ENCODE results near the gene PFDN4.

The PFDN4 gene, protein sequence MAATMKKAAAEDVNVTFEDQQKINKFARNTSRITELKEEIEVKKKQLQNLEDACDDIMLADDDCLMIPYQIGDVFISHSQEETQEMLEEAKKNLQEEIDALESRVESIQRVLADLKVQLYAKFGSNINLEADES

DNA sequence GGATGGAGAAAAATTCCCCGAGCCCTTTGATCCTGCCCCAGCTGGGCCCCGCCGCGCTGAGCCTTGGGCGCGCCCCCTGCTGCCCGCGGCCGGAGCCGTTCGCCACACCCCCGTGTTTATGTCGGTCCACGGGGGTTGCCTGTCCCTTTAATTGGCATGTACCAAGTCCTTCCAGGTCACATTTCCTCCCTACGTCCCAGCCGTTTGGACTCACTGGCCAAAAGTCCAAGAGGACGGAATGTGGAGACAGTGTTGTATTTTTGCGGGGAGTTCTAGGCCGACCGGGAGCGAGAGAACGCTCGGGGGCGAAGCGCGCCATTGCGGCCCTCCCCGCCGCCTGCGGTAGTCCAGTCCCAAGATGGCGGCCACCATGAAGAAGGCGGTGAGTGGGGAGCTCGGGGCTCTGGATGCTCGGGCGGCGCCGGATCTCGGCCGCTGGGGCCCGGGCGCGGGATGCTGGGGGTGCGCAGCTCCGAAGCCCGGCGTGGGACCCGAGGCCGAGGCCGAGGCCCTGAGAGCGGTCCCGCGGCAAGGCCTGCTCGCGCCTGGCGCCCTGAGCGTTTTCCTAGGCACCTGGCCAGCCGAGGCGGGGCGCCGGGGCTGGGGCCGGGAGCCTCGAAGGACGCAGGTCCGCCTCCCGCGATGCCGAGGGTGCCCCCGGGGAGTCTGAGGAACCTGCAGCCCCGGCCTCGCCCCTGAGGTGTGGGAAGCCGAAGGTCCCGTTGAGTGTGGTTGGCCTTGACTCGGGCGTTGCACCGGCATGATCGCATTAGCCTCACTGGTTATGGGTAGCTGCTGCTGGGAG is at the start of gene PFDN4:
TSS of gene PFDN4 (plus strand) at position 345 of the 805 bp plus-strand sequence. CDS start at position 359, 14 bp downstream.
- DNase-seq: peak; percentile 66

DNA sequence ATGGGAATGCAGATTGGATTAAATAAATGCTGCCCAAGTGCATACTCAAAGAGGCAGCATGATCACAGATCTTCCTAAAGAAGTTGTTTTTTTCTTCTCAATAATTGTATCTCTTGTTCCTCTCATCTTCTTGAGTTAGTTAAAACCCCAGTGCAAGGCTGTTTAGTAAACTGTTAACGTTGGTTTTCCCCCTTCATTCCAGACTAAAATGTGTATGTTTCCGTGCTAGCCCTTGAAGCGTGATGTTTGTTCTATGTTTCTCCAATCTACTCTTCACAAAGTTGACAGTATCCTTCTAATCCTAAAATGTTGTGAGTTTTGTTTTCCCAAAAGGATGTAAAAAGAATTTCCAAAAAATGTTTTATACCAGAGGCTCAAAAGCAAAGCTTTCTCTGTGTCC is 49.7 kb upstream of the PFDN4 start:
- no peak for DNase-seq

DNA sequence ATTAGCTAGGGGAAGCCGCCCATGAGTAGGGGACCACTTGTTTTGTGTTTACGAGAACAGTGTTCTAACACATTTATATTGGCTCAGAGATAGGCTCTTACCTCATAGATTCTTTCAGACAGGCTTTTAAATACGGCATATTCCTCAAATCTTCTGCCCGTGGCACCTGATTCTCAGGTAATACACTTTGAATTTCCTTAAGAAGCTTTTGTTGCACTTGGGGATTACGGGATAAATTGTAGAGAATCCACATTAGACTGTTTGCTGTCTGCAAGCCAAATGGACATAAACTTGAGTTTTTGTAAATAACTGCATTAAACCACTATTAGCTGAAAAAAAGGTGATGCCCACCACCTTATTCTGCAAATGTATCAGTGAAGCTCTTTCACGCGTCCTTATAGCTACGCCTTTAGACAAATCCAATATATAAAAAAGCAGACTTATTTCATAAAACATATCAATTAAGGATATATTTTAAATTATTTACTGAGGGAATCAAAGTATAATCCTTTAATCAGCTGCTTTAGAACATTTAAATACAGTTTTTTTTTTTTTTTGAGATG is 49.0 kb upstream of the PFDN4 start:
- DNase-seq: no peak

DNA sequence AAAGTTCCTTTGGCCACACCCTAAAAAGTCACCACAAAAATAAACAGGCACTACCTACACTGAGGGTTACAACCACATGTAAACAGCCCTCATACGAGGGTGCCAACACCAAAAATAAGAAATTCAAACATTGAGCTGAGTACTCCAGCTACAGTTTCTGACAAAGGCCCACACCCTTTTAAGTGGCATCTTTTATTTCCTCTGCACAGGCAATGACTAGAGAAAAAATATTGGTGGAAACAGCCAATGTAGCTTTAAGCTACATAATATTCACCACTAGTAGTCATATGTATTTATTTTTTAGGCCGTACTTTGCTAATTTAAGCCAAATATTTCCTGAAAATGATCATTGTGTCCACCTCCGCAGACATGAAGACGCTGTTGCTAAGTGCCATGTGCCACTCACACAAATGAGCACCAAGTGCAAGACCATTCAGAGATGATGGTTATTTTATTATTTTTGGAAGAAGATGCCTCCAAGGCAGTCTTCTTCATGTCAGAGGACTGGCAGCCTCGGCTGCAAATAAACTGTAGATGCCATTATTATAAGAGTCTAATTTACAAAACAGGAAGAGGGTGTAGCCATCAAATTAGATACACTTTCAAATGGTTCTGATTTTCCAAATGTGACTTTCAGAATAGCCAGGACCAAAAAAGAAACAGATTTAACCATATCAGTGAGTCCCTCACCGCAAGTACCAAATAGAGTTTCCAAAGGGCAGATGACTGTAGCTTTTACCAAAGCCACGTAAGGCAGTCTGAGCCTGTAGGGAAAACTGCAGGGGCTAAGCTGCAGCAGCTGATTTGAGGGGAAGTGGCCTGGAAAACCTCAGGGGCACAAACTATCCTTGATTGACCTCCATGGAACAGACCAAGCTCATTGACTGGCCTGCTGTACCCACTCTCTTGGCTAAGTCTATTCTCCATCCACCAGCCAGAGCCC is 47.6 kb upstream of the PFDN4 start:
- no peak for DNase-seq

DNA sequence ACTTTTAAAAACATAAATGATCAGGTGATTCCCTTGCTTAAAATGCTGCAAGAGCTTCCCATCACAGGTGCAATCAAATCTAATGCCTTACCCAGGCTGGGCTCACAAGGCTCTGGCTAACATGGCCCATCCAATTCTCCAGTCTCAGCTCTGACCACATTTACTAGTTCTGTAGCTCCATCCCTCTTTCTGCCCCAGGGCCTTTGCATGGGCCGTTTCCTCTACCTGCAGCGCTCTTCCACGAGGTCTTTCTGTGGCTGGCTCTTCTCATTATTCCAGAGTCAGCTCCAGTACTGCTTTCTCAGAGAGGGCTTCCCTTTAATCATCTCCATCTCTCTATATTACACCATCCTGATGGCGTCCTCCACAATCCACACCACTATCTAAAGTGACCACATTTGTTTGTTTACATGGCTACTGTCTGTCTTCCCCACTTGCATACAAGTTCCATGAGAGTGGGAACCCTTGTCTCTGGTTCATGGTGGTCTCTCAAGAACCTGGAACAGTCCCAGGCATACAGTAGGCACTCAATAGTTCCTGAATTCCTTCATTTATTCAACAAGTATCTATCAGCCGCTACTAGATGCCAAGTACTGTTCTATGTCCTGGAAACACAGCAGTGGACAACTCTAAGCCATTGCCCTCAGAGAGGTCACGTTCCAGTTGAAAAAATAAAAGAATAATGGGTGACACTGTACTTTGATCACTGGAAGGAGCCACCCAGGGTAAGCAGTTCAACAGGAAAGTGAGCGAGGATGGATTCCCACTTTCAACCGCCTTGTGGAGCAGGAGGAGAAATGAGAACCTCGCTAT is 46.7 kb upstream of the PFDN4 start:
- no peak for DNase-seq

DNA sequence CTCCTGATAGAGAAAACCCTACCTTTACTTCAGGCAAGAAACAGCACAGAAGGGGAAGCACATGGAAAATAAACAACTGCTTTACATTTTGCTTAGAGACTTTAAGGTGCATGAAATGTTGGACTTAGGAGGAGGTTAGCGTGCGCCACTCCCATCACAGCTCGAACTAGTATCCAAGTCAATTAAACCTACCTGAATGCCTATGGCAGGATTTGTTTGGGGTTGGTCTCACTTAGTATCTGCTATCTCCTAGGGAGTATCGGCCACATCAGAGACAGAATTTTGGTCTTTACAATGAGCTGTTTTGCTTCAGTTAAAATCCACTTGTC is 46.1 kb upstream of the PFDN4 start:
- no peak for DNase-seq

DNA sequence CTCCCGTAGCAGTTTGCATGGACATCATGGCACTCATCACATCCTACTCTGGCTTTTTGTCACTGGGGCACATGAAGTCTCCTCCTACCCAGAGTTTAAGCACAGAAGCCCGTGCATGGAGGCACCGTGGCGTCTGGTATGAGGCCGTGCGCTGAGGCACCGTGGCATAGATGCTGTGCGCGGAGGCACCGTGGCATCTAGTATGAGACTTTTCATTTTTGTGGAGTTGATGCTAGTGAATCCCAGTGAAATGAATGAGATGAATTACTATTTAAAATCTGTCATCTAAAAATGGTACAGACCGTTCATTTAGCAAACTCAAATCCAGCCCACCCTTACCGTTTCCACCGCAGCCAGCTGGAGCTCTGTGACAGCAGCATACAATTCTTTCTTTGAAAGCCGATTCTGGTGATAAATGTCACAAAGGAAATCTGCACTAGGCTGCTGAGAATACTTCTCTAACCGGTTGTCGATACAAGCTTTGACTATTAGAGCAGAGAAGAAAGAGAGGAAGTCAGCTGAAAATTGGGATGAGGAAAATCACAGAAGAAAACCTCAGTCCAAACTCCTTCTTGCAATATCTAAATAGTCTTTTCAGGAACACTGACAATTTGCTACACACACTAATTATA is 45.4 kb upstream of the PFDN4 start:
- no peak for DNase-seq

DNA sequence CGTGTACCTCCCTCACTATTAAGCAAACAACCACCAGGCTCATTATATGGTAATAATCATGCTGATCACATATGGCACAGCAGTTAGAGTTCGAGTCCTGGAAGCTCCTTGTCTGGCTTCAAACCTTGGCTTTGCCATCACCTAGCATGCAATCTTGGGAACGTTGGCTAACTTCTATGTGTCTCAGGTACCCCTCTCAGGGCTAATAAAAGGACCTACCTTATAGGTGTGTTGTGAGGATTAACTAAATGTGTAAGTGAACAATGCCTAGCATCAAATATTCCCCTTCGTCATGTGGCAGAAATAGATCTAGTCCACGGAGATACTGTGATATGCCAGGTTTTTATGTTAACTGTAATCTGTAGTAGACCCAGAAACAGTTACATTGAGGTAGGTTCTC is 44.5 kb upstream of the PFDN4 start:
- DNase-seq: no peak

DNA sequence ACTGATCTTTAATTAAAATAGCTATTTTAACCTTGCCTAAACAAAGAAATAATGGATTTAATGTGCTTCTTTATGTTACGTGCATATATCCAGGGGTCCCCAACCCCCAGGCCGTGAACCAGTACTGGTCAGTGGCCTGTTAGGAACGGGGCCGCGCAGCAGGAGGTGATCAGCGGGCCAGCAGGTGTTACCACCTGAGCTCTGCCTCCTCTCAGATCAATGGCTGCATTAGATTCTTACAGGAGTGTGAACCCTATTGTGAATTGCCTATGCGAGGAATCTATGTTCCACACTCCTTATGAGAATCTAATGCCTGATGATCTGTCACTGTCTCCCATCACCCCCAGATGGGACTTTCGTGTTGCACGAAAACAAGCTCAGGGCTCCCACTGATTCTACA is 42.9 kb upstream of the PFDN4 start:
- DNase-seq: no peak

DNA sequence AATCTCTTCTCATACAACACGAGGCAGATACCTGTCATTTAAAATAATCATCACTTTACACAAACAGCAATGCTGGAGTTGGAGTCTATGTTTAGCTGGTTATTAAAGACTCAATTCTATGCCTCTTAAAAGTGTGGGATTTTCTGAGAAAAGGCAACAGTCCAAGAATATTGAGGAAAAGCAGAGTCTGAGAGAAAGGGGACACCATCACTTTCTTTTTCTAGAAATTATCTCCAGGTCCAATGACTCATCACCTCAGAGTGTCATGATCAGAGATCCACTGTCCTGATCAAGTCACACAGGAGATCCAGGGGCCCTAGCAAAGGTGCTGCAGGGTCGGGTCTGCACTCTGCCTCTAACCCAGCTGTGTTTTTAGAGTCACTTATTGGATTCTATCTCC is 42.1 kb upstream of the PFDN4 start:
- no peak for DNase-seq

DNA sequence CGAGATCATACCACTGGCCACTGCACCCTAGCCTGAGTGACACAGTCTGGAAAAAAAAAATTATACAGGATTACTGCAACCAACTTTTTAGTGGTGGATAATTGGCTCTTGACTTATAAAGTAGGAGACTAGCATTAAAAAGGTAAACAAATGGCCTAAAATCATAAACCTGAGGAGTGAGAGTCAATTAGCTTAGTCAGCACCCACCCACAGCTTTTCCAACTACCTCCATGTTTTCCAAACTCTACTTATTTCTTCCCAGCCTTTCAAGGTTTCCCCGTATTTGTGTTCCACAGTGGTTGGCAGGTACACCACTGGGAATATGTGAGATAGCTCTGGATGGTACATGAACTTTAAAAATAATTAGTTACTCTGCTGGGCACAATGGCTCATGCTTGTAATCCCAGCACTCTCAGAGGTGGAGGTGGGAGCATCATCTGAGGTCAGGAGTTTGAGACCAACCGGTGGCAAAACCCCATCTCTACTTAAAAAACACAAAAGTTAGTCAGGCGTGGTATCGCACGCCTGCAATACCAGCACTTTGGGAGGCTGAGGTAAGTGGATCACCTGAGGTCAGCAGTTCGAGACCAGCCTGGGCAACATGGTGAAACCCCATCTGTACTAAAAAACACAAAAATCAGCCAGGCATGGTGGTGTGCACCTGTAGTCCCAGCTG is 40.8 kb upstream of the PFDN4 start:
- no peak for DNase-seq

DNA sequence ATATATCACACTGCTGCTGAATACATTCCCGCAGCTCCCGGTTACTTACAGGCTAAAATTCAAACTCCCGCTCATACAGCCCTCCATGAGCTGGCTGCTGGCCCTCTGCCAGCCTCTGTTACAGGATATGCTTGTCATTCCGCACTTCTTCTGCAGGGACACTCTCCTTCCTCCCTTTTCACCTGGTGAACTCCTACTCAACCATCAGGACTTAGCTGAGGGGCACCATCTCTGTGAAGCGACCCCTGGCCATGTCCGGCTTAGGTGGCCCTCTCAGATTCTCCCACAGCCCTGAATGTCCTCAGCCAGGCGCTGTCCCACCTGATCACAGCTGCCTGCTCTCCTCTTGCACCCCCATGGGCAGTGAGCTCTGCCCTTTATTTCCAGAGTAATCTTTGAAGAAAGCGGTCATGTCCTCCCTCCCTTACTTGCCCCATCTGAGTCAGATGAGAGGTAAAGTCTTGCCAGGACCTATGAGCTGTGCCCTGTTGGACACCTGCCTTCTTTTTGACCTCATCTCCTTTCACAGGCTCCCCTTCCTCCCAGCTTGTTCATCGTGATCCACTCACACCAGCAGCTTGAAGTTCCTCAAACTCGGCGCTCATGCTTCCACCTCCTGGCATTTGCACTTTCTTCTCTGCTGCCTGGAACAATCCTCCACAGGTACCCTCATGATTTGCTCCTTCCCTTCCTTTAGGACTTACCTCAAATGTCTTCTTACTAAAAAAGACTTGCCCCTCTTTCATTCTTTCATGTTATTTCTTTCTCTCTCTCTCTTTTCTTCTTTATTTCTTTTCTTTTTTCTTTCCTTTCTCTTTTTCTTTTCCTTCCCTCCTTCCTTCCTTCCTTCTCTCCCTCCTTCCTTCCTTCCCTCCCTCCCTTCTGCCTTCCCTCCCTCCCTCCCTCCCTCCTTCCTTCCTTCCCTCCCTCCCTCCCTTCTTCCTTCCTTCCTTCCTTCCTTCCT is 39.7 kb upstream of the PFDN4 start:
- DNase-seq: no peak

DNA sequence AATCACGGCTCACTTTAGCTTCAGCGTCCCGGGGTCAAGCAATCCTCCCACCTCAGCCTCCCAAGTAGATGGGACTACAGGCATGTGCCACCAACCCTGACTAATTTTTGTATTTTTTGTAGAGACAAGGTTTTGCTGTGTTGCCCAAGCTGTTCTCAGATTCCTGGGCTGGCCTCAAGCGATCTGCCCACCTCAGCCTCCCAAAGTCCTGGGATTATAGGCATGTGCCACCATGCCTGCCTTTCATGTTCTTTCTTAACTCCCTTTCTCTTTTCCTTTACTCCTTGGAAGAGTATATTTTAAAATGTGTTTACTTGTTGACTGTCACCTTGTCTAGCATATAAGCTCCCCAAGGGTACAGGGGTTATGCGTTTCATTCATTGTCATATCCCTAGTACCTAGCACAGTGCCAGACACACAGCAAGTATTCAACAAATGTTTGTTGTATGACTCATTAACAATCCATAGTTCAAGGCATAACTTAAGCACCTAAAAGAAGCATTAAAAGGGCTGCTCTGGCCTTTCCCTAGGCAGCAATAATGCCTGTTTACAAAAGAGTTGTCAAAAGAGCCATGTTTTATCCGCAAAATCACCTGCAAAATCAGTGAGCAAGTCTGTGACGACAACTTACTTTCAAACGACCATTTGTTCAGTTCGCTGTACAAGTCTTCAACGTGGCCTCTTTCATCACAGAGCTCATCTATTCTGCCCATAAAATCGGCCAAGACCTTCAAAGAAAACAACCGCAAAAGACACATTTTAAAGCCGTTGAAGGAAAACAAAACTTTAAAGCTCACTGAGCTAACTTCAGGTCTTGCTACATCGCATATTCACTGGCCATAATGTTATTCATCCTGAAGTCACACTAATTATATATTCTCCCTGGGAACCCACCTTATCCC is 38.7 kb upstream of the PFDN4 start:
- no peak for DNase-seq

DNA sequence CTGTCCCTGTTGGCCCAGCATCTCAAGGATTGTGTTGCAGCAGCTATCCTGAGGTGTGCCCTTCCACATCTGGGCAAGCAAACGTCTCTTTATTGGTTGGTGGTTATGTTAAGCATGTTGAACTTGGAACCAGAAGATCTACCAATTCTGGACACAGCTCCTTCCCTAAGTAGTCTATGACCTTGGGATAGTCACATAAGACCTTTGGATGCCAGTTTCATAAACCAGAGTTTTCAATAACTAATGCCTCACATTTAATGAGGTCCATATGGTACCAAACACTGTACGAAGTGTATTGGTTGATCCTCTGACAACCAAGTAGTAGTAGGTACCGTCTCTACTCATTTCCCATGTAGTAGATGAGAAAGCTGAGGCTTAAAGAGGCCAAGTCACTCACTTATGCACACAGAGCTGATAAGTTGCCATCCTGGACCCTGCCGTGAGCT is 37.8 kb upstream of the PFDN4 start:
- DNase-seq: no peak

DNA sequence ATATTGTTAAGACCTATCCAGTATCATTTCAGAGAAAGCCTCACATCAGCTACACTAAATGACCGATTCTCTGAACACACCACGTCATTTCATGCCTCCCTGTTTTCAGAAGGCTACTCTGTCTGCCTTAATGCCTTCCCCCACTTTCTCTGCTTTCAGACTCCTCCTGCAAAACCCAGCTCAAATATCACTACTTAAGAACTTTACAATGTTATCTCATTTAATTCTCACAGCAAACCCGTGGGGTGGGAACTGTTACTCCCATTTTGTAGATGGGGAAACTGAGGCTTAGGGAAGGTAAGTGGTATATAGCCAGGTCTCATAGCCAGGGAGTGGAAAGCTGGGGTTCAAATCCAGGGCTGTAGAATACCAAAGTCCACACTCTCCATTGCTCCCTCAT is 36.9 kb upstream of the PFDN4 start:
- DNase-seq: no peak

DNA sequence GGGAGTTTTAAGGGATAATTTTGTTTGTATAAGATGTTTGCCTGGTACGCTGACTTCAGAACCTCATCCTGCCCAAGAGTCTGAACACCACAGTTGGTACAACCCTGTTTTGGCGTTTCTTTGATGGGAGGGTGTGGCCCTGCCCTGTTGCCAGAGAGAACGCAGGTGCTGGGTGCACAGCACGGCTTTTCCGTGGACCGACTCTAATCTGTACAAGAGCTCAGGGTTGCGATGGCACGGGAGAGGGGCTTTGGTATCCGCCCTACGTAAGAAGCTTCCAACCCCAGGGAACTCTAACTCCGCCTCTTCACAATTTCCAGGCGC is 35.4 kb upstream of the PFDN4 start:
- DNase-seq: no peak

DNA sequence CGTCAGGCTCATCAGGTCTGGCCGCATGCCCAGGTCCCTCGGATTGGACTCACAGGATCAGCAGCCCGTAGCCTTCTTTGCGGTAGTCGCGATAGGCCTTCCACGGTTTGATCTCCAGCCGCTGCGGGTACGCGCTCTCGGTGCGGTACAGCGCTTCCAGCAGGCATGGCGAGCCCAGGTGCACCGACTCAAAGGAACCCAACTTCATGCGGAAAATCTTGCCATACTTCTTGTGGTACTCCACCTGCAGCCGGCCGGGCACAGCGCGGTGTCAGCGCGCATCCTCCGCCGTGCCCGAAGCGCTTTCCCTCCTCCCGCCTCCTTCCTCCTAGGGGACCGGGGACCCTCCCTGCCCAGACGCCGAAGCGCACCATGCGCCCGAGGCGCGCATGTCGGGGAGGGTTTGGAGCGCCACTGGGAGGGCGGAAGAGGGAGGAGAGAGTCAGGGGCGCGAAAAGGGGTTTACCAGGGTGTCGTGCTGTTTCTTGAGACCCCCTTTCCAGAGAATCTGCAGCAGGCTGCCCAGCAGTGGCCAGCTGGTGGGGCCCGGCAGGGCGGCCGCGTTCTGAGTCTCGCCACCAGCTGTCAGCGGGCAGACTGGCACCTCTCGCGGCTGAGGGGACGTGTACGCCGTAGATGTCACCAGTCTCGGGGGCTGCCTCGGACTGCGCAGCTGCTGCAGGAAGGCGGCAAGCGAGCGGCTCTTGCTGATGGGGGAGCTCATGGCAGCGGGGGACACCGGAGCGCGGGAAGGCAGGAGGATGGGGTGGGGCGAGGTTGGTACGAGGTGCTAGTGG is 34.8 kb upstream of the PFDN4 start:
- no peak for DNase-seq
